Vagina (tissue), 2 donors: ENCODE results near the gene MAGEL2. TPM values are rescaled to one million over a fixed set of nuclear protein-coding genes. Genes with fewer than 3 reads are reported as not detected.

Experiments
- DNase-seq, 2 donors: peaks; one replicate each; pipeline ENCODE4 v3.0.0-alpha.2; 2017; ENCODE audit errors: extremely low spot score in 2 of 2
- H3K27ac ChIP-seq: fragments of 200-600 bp; sonication (generic); one replicate; pipeline ENCODE4 v1.5.1; 2019
- H3K27me3 ChIP-seq: fragments of 200-600 bp; sonication (generic); one replicate; pipeline ENCODE4 v1.5.1; 2019
- H3K36me3 ChIP-seq, 2 donors: fragments of 200-600 bp; sonication (generic); one replicate each; pipeline ENCODE4 v1.5.1; 2017 to 2019
- H3K4me1 ChIP-seq: fragments of 200-600 bp; sonication (generic); one replicate; pipeline ENCODE4 v1.5.1; 2019
- H3K4me3 ChIP-seq, 2 donors: fragments of 200-600 bp; sonication (generic); 1 replicate in 1 of 2; 2 replicates in 1 of 2; pipeline ENCODE4 v1.5.1; 2016 to 2019
- H3K9me3 ChIP-seq: fragments of 200-600 bp; sonication (generic); one replicate; pipeline ENCODE4 v1.5.1; 2019
- CTCF ChIP-seq, 3 experiments: fragments of 450-650 bp in 2 of 3; fragments of 200-600 bp in 1 of 3; sonication (generic) in 1 of 3; IDR thresholded peaks; one replicate each; pipeline ENCODE4 v1.5.1; 2017 to 2019; ENCODE audit warnings: antibody characterized with exemption in 3 of 3, mild to moderate bottlenecking in 2 of 3, moderate library complexity in 2 of 3
- POLR2A ChIP-seq, 2 donors: fragments of 450-650 bp; IDR thresholded peaks; one replicate each; pipeline ENCODE4 v1.6.1; 2017; ENCODE audit warnings: antibody characterized with exemption in 2 of 2, mild to moderate bottlenecking in 2 of 2, moderate library complexity in 2 of 2
- POLR2AphosphoS5 ChIP-seq, 2 donors: sonication (generic); formaldehyde crosslinking; IDR thresholded peaks; one replicate each; pipeline ENCODE4 v1.9.0; 2017; ENCODE audit warnings: antibody characterized with exemption in 2 of 2, mild to moderate bottlenecking in 2 of 2, low read depth in 1 of 2; ENCODE audit not compliant: insufficient read depth in 1 of 2
- intact Hi-C: fragments of 100-400 bp; cut with DNase I; formaldehyde crosslinking; loops from one replicate; pipeline ENCODE4 v1.15.1; 2023
- total RNA-seq: library from RNA; depleted of rRNA; stranded (reverse); fragments of >200 nt; gene quantifications from one replicate; pipeline ENCODE4 v1.2.3, GENCODE V29; 2016

Gene MAGEL2
- total RNA-seq, 1 donor from 2014 or later, result 2.0 TPM

DNA sequence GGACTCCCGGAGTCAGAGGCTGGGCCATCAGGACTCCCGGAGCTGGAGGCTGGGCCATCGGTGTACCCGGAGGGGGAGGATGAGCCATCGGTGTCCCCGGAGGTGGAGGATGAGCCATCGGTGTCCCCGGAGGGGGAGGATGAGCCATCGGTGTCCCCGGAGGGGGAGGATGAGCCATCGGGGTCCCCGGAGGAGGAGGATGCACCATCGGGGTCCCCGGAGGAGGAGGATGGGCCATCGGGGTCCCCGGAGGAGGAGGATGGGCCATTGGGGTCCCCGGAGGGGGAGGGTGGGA lies 719 bp downstream of the MAGEL2 start:
- Histone ChIP-seq H3K4me1 (no peaks in the 10 kb centered on the region), H3K27ac (peak overlapping the region; percentile 48), H3K27me3 (no peaks in the 10 kb centered on the region), H3K4me3 (peak overlapping the region; percentile 31 to 39), H3K9me3 (no peaks in the 10 kb centered on the region), H3K36me3 (no peaks in the 10 kb centered on the region)
- intact Hi-C loops, result loop anchor here (5.0 kb wide), 1 partner anchor 210 kb away; no protein-coding TSS in a partner anchor
- no peak for DNase-seq
- TF ChIP-seq POLR2AphosphoS5 (IDR thresholded peaks at IDR 0.05; ENCODE audit: insufficient read depth in 1 of 2, low read depth in 1 of 2), result no peak
- no peak for TF ChIP-seq POLR2A (IDR thresholded peaks at IDR 0.05)

DNA sequence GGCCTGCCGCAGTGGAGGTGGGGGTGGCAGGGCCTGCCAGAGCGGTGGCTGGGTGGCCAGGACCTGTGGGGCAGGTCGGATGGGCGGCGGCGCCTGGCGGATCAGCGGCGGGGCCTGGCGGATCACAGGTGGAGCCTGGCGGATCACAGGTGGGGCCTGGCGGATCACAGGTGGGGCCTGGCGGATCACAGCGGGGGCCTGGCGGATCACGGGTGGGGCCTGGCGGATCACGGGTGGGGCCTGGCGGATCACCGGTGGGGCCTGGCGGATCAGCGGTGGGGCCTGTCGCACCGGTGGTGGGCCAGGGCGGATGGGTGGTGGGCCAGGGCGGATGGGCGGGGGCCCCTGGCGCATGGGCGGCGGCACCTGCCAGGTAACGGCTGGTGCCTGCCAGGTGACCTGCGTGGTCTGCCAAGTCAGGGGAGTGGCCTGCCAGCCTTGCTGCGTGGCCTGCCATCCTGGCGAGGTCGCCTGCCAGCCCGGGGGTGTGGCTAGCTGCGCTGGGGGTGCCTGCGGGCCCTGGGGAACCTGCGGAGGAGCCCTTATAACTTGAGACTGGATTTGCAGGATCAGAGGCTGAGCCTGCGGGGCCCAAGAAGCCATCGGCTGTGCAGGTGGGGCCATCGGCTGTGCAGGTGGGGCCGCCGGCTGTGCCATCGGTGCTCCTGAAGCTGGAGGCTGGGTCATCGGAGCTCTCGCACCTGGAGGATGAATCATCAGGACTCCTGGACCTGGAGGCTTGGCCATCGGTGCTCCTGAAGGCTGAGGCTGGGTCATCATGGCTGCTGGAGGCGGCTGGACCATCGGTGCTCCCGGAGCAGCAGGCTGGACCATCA lies 1.3 kb downstream of the MAGEL2 start:
- no peaks in the 10 kb centered on the region for H3K4me1 ChIP-seq
- H3K27me3 ChIP-seq, result no peaks in the 10 kb centered on the region
- H3K36me3 ChIP-seq, result no peaks in the 10 kb centered on the region
- H3K27ac ChIP-seq, result peak overlapping the region; percentile 48
- intact Hi-C loops, result loop anchor here (5.0 kb wide), 1 partner anchor 211 kb away; no protein-coding TSS in a partner anchor
- no peak for TF ChIP-seq POLR2AphosphoS5 (IDR thresholded peaks at IDR 0.05; ENCODE audit: insufficient read depth in 1 of 2, low read depth in 1 of 2)
- no peak for TF ChIP-seq CTCF (IDR thresholded peaks at IDR 0.05)
- no peak for TF ChIP-seq POLR2A (IDR thresholded peaks at IDR 0.05)
- no peaks in the 10 kb centered on the region for H3K9me3 ChIP-seq
- peak overlapping the region in 1 of 2 donors; percentile 39 for H3K4me3 ChIP-seq
- DNase-seq, result no peak

DNA sequence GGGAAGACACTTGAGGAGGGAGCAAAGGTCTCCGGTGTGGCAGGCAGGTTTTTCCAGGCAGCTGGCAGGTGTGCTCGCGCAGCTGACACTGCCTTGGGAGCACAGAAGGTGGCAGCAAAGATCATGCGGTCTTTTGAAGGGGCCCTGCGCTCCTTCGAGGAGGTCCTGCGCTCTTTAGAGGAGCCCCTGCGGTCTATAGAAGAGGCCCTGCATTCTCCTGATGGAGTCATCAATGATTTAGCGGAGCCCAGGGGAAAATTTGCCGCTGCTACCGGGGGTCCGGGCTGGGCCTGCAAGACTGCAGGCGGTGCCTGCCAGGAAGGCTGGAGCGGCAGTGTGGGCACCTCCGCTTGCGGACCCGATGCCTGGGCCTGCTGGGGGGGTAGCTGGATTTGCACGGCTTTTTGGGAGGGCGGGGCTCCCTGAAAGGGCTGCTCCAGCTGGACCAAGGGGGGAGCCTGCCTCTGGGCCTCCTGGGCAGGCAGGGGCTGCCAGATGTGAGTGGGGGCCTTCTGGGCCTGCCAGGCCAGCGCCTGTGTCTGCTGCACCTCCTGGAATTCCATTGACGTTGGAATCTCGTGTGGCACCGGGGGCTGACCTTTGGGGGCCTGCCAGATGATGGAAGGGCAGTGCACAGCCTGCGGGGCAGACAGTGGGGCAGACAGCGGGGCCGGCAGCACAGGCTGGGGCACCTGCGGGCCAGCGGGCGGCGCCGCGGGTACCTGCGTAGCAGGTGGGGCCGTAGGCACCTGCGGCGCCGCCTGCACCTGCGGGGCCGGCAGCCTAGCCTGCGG lies 2.1 kb downstream of the MAGEL2 start:
- Histone ChIP-seq H3K9me3 (no peaks in the 10 kb centered on the region), H3K27me3 (no peaks in the 10 kb centered on the region)

DNA sequence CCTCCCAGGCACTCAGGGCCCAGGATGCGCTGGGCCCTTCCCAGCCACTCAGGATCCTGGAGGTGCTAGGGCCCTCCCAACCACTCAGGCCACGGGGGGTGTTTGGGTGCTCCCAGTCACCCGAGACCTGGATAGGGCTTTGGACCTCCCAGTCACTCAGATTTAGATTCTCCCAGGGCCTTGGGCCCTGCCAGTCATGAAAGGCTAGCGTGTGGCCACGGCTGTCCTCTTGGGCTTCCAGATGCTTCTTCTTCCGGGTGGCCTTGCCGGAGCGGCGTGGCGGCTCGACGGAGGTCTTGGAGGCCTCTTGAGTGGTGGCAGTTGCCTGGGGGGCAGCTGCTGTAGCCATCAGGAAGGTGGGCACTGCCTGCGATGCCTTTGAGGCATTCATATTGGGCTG lies 2.8 kb downstream of the MAGEL2 start:
- Histone ChIP-seq H3K9me3 (no peaks in the 10 kb centered on the region), H3K27ac (no peak overlapping the region), H3K4me3 (no peak overlapping the region), H3K36me3 (no peaks in the 10 kb centered on the region), H3K27me3 (no peaks in the 10 kb centered on the region), H3K4me1 (no peaks in the 10 kb centered on the region)
- TF ChIP-seq POLR2AphosphoS5 (IDR thresholded peaks at IDR 0.05; ENCODE audit: insufficient read depth in 1 of 2, low read depth in 1 of 2) (no peak), CTCF (IDR thresholded peaks at IDR 0.05) (no peak), POLR2A (IDR thresholded peaks at IDR 0.05) (no peak)
- DNase-seq, result no peak
- intact Hi-C loops, result loop anchor here (5.0 kb wide), 1 partner anchor 212 kb away; no protein-coding TSS in a partner anchor

More for the DNA sequence above, 2.1 kb downstream of the MAGEL2 start:
- Histone ChIP-seq H3K4me3 (no peak overlapping the region), H3K36me3 (no peaks in the 10 kb centered on the region), H3K27ac (no peak overlapping the region), H3K4me1 (no peaks in the 10 kb centered on the region)
- intact Hi-C loops, result loop anchor here (5.0 kb wide), 1 partner anchor 212 kb away; no protein-coding TSS in a partner anchor
- no peak for DNase-seq
- TF ChIP-seq POLR2A (IDR thresholded peaks at IDR 0.05) (no peak), CTCF (IDR thresholded peaks at IDR 0.05) (no peak), POLR2AphosphoS5 (IDR thresholded peaks at IDR 0.05; ENCODE audit: insufficient read depth in 1 of 2, low read depth in 1 of 2) (no peak)

DNA sequence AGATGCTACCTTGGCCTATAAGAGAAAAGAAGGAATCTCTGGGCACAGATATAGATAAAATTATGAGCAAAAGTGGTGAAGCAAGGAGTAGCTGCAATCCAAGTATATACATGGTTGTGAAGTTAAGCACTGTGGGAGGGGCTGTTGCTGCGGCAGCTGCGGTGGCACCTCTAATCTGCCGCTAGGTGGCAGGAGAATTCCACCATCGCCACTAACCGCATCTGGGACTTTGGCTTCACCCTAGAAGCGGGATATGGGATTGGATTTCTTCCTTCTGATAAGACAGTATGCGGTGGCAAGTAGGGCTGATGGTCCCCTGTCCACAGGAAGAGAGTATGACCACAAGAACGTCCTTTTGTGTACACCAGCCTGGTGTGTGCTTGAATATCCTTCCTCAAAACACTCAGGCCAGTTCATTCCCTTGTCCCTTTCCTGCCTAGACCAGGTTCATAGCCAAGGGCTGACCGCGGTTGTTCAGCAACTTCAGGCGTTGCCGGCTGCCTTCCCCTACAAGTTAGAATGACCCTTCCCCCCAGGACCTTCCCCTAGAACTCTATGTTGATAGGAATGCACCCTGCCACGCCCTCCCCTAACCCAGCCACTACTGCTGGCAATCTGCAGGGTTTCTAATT lies 5.1 kb downstream of the MAGEL2 start:
- intact Hi-C loops, result no loop called here
- Histone ChIP-seq H3K27me3 (no peaks in the 10 kb centered on the region), H3K36me3 (no peaks in the 10 kb centered on the region), H3K4me1 (no peaks in the 10 kb centered on the region), H3K9me3 (no peaks in the 10 kb centered on the region), H3K4me3 (no peak overlapping the region), H3K27ac (no peak overlapping the region)
- TF ChIP-seq CTCF (IDR thresholded peaks at IDR 0.05) (peak; percentile 48 to 75 (median 66)), POLR2A (IDR thresholded peaks at IDR 0.05) (no peak)
- DNase-seq, result no peak
